ENCODE data around the gene ARHGEF1.

The ARHGEF1 gene

GRCh38 chr19:41876847-41877832, 5.8 kb upstream of the ARHGEF1 start, which contains the start of gene CD79A:
TSS of gene CD79A (plus strand) at chr19:41877279. CDS start at chr19:41877305, 26 bp downstream.
- in situ Hi-C loops (cut with MboI; ENCODE audit: low sequenced_read_pairs, unreplicated experiment) = no loop called here
- TF ChIP-seq CTCF (IDR thresholded peaks at IDR 0.05; ENCODE audit: borderline replicate concordance, control extremely low read depth, extremely low read depth, insufficient read depth, missing control alignments) = no peak
- peak; percentile 84 for DNase-seq (ENCODE audit: low spot score)

DNA sequence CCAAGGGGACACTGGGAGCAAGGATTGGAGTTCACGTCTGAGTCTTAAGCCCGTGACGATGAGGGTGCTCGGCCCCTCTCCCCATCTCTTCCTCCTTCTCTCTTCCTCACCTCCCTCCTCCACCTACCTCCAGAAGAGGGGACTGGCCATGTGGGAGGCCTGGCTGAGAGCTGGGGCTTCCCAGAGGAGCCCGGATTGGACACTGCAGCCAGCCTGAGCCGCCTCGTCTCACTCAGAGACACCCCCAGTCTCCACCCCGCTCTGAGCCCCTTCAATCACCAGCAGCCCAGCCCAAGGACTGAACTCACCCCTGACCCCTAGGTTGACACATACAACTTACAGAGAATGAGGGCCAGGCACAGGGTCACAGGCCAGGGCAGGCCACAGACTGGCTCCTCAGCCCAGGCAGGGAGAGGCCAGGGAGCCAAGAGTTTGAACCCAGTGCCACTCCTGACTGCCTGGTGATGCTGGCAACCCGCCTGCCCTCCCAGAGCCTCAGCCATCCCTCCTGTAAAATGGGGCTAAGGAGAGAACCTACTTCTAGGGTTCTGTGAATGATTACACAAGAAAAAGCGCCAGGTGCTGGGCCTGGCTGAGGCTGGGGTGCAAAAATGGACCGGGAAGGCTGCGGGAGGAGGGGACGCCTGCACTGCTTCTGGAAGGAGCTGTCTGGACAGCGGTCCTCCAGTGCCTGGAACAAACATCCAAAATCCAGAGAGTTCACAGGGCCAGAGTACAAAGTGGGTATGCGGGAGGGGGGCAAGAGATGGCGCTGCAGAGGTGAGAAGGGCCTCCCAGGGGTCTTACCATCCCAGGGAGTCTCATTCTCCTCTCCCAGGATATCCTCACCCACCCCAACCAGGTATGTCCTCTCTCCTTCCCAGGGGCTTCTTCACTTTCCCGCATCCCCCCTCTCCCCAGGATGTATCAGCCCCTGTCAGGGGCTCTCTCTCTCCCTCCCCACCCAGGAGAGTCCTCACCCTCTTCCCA, 4.8 kb upstream of the ARHGEF1 start:
- TF ChIP-seq CTCF (IDR thresholded peaks at IDR 0.05; ENCODE audit: borderline replicate concordance, control extremely low read depth, extremely low read depth, insufficient read depth, missing control alignments) = no peak
- in situ Hi-C loops (cut with MboI; ENCODE audit: low sequenced_read_pairs, unreplicated experiment) = no loop called here
- DNase-seq (ENCODE audit: low spot score) = peak; percentile 77

GRCh38 chr19:41879080-41879479, 3.9 kb upstream of the ARHGEF1 start:
- in situ Hi-C loops (cut with MboI; ENCODE audit: low sequenced_read_pairs, unreplicated experiment) = no loop called here
- no peak for DNase-seq (ENCODE audit: low spot score)
- no peak for TF ChIP-seq CTCF (IDR thresholded peaks at IDR 0.05; ENCODE audit: borderline replicate concordance, control extremely low read depth, extremely low read depth, insufficient read depth, missing control alignments)

DNA sequence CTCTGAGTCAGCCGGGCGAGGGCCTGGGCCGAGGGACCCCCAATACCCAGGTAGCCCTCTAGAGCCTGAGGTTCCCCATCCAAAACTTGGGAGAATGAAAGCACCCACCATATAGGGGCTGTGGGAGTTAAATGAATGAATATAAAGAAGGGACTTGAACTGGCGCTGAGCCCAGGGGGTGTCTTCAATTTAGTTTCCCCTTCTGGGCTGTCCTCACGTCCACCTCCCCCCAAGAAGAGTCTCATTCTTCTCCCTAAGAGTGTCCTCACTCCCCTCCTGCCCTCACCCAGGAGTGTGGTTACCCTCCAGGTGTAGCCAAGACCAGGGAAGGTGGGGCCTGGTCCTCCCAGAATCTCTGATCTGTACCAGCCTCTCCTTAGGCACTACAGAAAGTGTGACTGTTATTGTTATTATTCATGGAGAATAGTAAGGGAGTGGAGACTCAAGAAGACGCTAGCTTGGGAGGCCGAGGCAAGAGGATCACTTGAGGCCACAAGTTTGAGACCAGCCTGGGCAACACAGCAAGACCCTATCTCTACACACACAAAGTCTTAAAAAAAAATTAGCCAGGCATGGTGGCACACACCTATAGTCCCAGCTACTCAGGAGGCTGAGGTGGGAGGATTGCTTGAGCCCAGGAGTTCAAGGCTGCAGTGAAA, 3.2 kb upstream of the ARHGEF1 start:
- in situ Hi-C loops (cut with MboI; ENCODE audit: low sequenced_read_pairs, unreplicated experiment) = loop anchor here (10.0 kb wide), 1 partner anchor 65 kb away; no protein-coding TSS in a partner anchor
- TF ChIP-seq CTCF (IDR thresholded peaks at IDR 0.05; ENCODE audit: borderline replicate concordance, control extremely low read depth, extremely low read depth, insufficient read depth, missing control alignments) = no peak

GRCh38 chr19:41880329-41880708, 2.7 kb upstream of the ARHGEF1 start:
- no peak for TF ChIP-seq CTCF (IDR thresholded peaks at IDR 0.05; ENCODE audit: borderline replicate concordance, control extremely low read depth, extremely low read depth, insufficient read depth, missing control alignments)
- DNase-seq (ENCODE audit: low spot score) = no peak
- in situ Hi-C loops (cut with MboI; ENCODE audit: low sequenced_read_pairs, unreplicated experiment) = loop anchor here (10.0 kb wide), 1 partner anchor 64 kb away; no protein-coding TSS in a partner anchor

More for the DNA sequence above, 3.2 kb upstream of the ARHGEF1 start:
- DNase-seq (ENCODE audit: low spot score) = no peak

Measured in GM13976 (cell line).